Measurements from ENCODE around the gene CAVIN1. TPM values are rescaled to one million over a fixed set of nuclear protein-coding genes. Genes with fewer than 3 reads are reported as not detected.

Gene CAVIN1
- total and polyA plus RNA-seq, 8 donors, result 11.5 to 42.6 (median 24.2) TPM

DNA sequence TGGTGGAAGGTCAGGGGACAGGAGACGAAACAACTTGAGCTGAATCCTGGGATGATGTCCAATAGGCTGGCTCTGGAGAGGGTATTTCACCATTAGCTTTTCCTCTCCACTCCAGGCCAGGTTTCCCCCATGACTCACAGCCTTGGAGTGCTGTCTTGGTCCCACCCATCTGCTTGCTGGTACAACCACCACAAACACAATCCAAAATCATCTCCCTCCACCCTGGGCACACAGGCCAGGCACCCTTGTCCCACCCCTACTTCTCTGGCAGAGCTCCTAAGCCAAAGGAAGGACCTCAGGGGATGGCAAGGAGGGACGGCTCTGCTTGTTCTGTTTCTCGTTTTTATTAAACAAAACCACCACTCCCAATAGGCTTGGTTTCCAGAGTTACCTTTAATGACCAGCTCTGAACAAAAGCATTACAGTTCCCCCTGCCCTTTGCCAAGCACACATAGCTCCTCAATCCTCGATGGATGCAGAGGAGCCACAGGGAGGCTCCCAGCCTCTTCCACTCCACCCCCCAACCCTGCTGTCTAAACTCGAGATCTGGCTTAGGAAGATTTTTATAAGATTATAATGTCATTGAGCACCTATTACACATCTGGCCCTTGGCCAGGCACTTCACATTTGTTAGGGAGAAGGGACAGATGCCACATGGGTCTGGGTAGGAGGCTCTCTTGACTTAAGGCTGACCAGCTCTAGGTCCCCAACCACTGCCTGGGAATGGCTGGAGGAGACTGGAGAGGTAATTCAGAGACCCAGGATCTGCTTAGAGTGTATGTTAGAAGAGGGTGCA lies 13.3 kb downstream of the CAVIN1 start:
- intact Hi-C loops (cut with DNase I), result loop anchor here in 2 of 3 donors (5.0 to 10.0 kb wide), 2 partner anchors 85 to 87 kb away; no protein-coding TSS in a partner anchor
- ATAC-seq (peak in 1 of 4 donors; percentile 6), DNase-seq (no peak), FAIRE-seq (no peak)
- Histone ChIP-seq H3K27ac (no peak overlapping the region), H3K36me3 (no peaks in the 10 kb centered on the region), H3K4me1 (peaks cover 0 to 5% (median 2%) of the 10 kb centered on the region in 3 donors), H3K9me3 (no peaks in the 10 kb centered on the region), H3K27me3 (no peaks in the 10 kb centered on the region), H3K4me3 (no peak overlapping the region)
- TF ChIP-seq, protein P1, sequence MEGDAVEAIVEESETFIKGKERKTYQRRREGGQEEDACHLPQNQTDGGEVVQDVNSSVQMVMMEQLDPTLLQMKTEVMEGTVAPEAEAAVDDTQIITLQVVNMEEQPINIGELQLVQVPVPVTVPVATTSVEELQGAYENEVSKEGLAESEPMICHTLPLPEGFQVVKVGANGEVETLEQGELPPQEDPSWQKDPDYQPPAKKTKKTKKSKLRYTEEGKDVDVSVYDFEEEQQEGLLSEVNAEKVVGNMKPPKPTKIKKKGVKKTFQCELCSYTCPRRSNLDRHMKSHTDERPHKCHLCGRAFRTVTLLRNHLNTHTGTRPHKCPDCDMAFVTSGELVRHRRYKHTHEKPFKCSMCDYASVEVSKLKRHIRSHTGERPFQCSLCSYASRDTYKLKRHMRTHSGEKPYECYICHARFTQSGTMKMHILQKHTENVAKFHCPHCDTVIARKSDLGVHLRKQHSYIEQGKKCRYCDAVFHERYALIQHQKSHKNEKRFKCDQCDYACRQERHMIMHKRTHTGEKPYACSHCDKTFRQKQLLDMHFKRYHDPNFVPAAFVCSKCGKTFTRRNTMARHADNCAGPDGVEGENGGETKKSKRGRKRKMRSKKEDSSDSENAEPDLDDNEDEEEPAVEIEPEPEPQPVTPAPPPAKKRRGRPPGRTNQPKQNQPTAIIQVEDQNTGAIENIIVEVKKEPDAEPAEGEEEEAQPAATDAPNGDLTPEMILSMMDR (IDR thresholded peaks at IDR 0.05), result no peak
- WGBS, 2 donors, result 41 to 42% methylated on average over 5 of the region's 5 CpGs

DNA sequence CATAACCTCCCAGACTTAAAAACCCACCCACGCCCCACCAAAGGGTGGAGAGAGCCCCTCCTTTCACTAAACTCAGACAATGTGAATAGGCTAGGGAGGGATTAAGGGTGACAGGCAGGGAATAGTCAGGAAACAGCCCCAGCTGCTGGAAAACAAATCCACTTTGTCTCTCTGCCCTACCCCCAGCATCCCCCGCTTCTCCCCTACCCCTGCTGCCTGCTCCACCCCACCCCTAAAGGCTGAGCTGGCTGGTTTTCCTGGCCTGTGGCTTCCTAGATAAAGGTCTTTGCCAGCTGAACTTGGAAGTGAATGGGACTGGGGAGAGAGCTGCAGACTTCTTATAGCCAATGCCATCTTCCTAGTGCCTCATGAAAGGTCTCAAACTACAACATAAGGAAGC lies 15.0 kb downstream of the CAVIN1 start:
- no peaks in the 10 kb centered on the region for H3K9me3 ChIP-seq
- DNase-seq, result no peak
- no peak overlapping the region for H3K4me3 ChIP-seq
- WGBS, 2 donors, result 90 to 100% methylated on average over 2 of the region's 2 CpGs
- TF ChIP-seq, protein P1 (IDR thresholded peaks at IDR 0.05), result no peak
- no peaks in the 10 kb centered on the region for H3K27me3 ChIP-seq
- FAIRE-seq, result no peak
- peaks cover 0 to 5% (median 2%) of the 10 kb centered on the region in 3 donors for H3K4me1 ChIP-seq
- H3K27ac ChIP-seq, result no peak overlapping the region
- ATAC-seq, result no peak
- no peaks in the 10 kb centered on the region for H3K36me3 ChIP-seq
- intact Hi-C loops (cut with DNase I), result loop anchor here in 2 of 3 donors (5.0 to 10.0 kb wide), 2 partner anchors 83 to 86 kb away; no protein-coding TSS in a partner anchor

DNA sequence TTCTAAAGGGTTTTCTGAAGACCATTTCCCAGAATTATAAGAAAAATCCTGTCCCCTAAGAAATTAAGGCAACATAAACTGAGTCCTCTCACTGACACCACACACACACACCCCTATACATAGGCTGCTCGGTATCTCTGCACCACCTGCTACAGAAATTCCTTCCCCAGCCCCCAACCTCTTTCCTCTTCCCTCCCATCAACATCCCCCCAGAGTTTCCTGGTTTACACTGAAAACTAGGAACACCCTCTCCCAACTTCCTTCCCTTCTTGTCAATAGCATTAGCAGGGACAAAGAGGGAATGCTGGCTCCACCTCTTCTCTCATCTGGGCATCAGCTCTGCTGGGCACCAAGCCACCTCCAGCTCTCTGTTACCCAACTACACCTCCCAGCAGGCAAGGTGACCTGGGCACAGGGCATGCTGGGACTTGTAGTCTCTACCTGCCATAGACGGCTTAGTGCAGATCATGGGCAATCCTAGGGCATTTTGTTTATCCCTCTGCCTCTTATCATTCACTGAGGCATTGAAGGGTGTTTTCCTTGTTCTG lies 15.7 kb downstream of the CAVIN1 start:
- FAIRE-seq (no peak), ATAC-seq (peak; percentile 93 to 96 (median 94)), DNase-seq (peak; percentile 80 to 96 (median 90))
- intact Hi-C loops (cut with DNase I), result loop anchor here (2.0 to 10.0 kb wide), 3 partner anchors 83 to 85 kb away; no protein-coding TSS in a partner anchor
- Histone ChIP-seq H3K4me1 (peaks cover 0 to 5% (median 2%) of the 10 kb centered on the region in 3 donors), H3K27me3 (no peaks in the 10 kb centered on the region), H3K36me3 (no peaks in the 10 kb centered on the region), H3K27ac (peak overlapping the region in 2 of 4 donors; percentile 11 to 47), H3K9me3 (no peaks in the 10 kb centered on the region), H3K4me3 (no peak overlapping the region)
- TF ChIP-seq, protein P1 (IDR thresholded peaks at IDR 0.05), result no peak
- WGBS, 2 donors, result 19 to 26% methylated on average over 2 of the region's 2 CpGs

DNA sequence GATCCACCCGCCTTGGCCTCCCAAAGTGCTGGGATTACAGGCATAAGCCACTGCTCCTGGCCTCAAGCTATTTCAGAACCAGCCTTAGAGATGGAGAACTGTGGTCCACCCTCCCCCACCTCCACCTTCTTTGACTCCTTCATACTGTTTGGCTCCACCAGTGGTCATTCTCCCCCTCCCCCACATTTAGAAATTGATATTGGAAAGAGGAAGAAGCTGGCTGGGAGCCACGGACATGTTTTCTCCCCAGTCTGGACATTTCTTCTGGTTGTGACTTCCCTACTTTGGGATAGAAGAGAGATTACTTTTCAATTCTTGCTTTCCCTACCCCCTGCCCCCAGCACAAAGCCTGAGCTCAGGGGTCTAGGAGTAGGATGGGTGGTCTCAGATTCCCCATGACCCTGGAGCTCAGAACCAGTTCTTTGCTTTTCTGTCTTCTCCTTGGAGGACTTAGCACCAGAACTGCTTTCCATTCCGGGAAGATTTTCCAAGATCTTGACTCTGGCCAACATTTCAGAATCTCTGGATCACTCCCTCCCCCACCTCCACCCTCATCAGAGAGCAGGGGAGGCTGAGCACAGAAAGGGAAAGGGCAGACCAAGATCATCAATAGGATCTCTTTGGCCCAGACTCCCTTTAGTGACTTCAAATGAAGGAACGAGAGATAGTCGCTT lies 16.3 kb downstream of the CAVIN1 start:
- DNase-seq (peak in 1 of 6 donors; percentile 39), FAIRE-seq (no peak), ATAC-seq (no peak)
- Histone ChIP-seq H3K9me3 (no peaks in the 10 kb centered on the region), H3K27ac (peak overlapping the region in 2 of 4 donors; percentile 11 to 47), H3K4me3 (no peak overlapping the region), H3K27me3 (no peaks in the 10 kb centered on the region), H3K4me1 (peaks cover 0 to 5% (median 2%) of the 10 kb centered on the region in 3 donors), H3K36me3 (no peaks in the 10 kb centered on the region)
- intact Hi-C loops (cut with DNase I), result loop anchor here (2.0 to 10.0 kb wide), 3 partner anchors 82 to 84 kb away; no protein-coding TSS in a partner anchor
- TF ChIP-seq, protein P1 (IDR thresholded peaks at IDR 0.05), result no peak
- WGBS, 2 donors, result 62 to 65% methylated on average over 5 of the region's 5 CpGs
